ENCODE measurements around the gene PACC1.
"Not testable (repeated sequence)": the region's sequence is repeated elsewhere in the genome, so short reads cannot be mapped to it uniquely, and the experiment has no call there.

Gene PACC1

DNA sequence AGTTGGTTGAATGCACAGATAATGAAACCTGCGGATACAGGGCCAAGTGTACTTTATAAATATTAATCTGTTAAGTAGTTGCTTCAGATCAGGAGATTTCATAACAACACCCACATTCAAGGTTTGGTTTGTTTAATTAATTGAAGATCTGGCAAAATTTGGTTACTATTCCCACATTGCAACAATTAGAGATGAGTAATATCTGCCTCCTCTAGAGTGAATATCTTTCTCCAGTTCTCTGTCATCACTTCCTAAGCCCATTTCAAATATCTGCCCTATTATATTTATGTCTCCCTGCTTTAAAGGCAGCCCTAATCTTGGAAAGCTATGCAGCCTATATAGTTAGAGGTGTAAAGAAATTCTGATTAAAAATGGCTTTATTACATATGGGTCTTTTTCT, 68.1 kb downstream of the PACC1 start:
- no peaks in the 10 kb centered on the region for H3K9me3 ChIP-seq (ENCODE audit: control insufficient read depth, low read length)
- H3K4me3 ChIP-seq (ENCODE audit: insufficient read depth, low read depth, low read length, poor library complexity, severe bottlenecking) = no peak overlapping the region
- H3K36me3 ChIP-seq (ENCODE audit: control insufficient read depth, insufficient read depth, low read length) = peaks cover 58% of the 10 kb centered on the region
- H3K27me3 ChIP-seq (replicated peaks; ENCODE audit: control insufficient read depth, insufficient read depth, low read length, poor library complexity, severe bottlenecking) = no peaks in the 10 kb centered on the region
- no peak for DNase-seq
- peaks cover 3% of the 10 kb centered on the region for H3K4me1 ChIP-seq (ENCODE audit: control insufficient read depth, insufficient read depth, low read length, poor library complexity, severe bottlenecking)
- no peak overlapping the region for H3K27ac ChIP-seq (ENCODE audit: insufficient read depth, low read length, poor library complexity, severe bottlenecking)

DNA sequence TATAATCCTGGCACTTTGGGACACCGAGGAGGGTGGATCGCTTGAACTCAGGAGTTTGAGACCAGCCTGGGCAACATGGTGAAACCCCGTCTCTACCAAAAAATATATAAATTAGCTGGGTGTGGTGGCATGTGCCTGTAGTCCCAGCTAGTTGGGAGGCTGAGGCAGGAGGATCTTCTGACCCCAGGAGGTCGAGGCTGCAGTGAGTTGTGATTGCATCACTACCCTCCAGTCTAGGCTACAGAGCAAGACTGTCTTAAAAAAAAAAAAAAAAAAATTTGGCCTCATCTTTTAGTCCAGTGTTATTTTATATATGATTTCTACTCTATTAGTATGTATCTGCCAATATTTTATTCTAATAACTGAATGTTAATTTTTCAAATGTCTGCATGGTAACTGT, 69.8 kb downstream of the PACC1 start:
- Histone ChIP-seq H3K36me3 (ENCODE audit: control insufficient read depth, insufficient read depth, low read length) (peaks cover 53% of the 10 kb centered on the region), H3K9me3 (ENCODE audit: control insufficient read depth, low read length) (no peaks in the 10 kb centered on the region), H3K4me3 (ENCODE audit: insufficient read depth, low read depth, low read length, poor library complexity, severe bottlenecking) (no peak overlapping the region), H3K27ac (ENCODE audit: insufficient read depth, low read length, poor library complexity, severe bottlenecking) (no peak overlapping the region), H3K4me1 (ENCODE audit: control insufficient read depth, insufficient read depth, low read length, poor library complexity, severe bottlenecking) (peaks cover 3% of the 10 kb centered on the region), H3K27me3 (replicated peaks; ENCODE audit: control insufficient read depth, insufficient read depth, low read length, poor library complexity, severe bottlenecking) (no peaks in the 10 kb centered on the region)
- no peak for DNase-seq

DNA sequence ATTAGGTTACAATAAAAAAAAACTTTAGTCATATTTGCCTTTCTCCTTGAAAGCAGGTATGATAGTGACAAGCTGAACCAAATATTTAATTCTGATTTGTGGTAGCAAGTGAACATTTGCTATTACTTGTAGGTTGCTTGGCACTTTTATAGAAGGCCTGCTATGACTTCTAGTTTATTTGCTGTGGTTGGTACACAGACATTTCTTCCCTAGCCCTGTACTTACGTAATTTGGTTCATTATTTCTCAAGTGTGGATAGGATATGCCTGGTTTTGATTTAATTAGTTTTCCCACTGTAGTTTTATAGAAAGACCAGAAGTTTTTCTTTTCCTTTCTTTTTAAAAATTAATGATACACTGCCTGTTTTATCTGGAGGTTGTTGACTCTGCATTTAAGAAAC, 73.6 kb downstream of the PACC1 start:
- H3K4me3 ChIP-seq (ENCODE audit: insufficient read depth, low read depth, low read length, poor library complexity, severe bottlenecking) = no peak overlapping the region
- H3K4me1 ChIP-seq (ENCODE audit: control insufficient read depth, insufficient read depth, low read length, poor library complexity, severe bottlenecking) = peaks cover 3% of the 10 kb centered on the region
- no peaks in the 10 kb centered on the region for H3K9me3 ChIP-seq (ENCODE audit: control insufficient read depth, low read length)
- H3K36me3 ChIP-seq (ENCODE audit: control insufficient read depth, insufficient read depth, low read length) = peaks cover 27% of the 10 kb centered on the region
- H3K27ac ChIP-seq (ENCODE audit: insufficient read depth, low read length, poor library complexity, severe bottlenecking) = no peak overlapping the region
- no peak for DNase-seq
- H3K27me3 ChIP-seq (replicated peaks; ENCODE audit: control insufficient read depth, insufficient read depth, low read length, poor library complexity, severe bottlenecking) = no peaks in the 10 kb centered on the region

DNA sequence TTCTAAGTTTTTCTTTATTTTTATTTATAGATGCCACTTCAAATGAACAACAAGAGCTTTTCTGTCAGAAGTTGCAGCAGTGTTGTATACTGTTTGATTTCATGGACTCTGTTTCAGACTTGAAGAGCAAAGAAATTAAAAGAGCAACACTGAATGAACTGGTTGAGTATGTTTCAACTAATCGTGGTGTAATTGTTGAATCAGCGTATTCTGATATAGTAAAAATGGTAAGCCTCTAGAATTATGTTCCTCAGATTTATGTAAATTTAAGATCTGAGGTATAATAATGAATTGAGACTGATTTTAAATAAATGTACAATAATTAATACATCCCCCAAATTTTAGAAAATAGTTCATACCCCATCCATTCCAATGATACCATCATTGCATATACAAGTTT, 85.6 kb downstream of the PACC1 start:
- Histone ChIP-seq H3K27me3 (replicated peaks; ENCODE audit: control insufficient read depth, insufficient read depth, low read length, poor library complexity, severe bottlenecking) (no peaks in the 10 kb centered on the region), H3K4me1 (ENCODE audit: control insufficient read depth, insufficient read depth, low read length, poor library complexity, severe bottlenecking) (peaks cover 3% of the 10 kb centered on the region), H3K27ac (ENCODE audit: insufficient read depth, low read length, poor library complexity, severe bottlenecking) (no peak overlapping the region), H3K4me3 (ENCODE audit: insufficient read depth, low read depth, low read length, poor library complexity, severe bottlenecking) (no peak overlapping the region), H3K9me3 (ENCODE audit: control insufficient read depth, low read length) (no peaks in the 10 kb centered on the region), H3K36me3 (ENCODE audit: control insufficient read depth, insufficient read depth, low read length) (peaks cover 33% of the 10 kb centered on the region)
- DNase-seq = no peak

DNA sequence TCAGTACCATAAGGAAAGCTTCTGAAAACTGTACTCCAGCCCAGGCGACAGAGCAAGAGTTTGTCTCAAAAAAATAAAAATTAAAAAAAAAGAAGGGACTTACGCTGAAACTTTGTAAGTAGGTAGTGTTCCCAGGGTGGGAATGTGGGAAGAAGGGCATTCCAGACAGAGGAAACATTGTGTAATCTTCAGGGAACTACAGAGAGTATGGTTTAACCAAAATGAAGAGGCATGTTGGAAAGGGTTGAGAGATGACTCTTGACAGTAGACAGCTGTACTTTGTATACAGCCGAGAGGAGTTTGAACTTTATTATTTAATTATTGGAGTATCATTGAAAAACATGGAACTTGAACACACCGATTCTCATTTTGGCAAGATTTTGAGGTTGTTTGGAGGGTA, 86.4 kb downstream of the PACC1 start:
- H3K4me1 ChIP-seq (ENCODE audit: control insufficient read depth, insufficient read depth, low read length, poor library complexity, severe bottlenecking) = peaks cover 3% of the 10 kb centered on the region
- no peaks in the 10 kb centered on the region for H3K9me3 ChIP-seq (ENCODE audit: control insufficient read depth, low read length)
- H3K27ac ChIP-seq (ENCODE audit: insufficient read depth, low read length, poor library complexity, severe bottlenecking) = no peak overlapping the region
- H3K4me3 ChIP-seq (ENCODE audit: insufficient read depth, low read depth, low read length, poor library complexity, severe bottlenecking) = no peak overlapping the region
- H3K27me3 ChIP-seq (replicated peaks; ENCODE audit: control insufficient read depth, insufficient read depth, low read length, poor library complexity, severe bottlenecking) = no peaks in the 10 kb centered on the region
- no peak for DNase-seq
- H3K36me3 ChIP-seq (ENCODE audit: control insufficient read depth, insufficient read depth, low read length) = peaks cover 24% of the 10 kb centered on the region

DNA sequence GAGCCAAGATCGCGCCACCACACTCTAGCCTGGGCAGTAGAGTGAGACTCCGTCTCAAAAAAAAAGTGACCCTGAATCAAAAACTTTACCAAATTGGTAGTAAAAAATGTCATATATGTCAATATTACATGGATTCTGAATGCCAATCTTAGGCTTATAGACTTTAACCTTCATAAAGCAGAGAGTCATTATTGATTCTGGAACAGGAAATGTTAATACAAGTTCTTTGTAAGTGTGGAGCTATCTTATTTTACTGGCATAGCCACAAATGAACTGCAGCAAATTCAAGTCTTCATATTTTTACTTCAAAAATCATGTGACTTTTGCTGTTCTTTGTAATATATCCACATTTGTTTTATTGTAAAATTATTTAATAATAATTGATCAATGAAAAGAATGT, 88.1 kb downstream of the PACC1 start:
- DNase-seq = no peak
- Histone ChIP-seq H3K27me3 (replicated peaks; ENCODE audit: control insufficient read depth, insufficient read depth, low read length, poor library complexity, severe bottlenecking) (no peaks in the 10 kb centered on the region), H3K4me3 (ENCODE audit: insufficient read depth, low read depth, low read length, poor library complexity, severe bottlenecking) (no peak overlapping the region), H3K4me1 (ENCODE audit: control insufficient read depth, insufficient read depth, low read length, poor library complexity, severe bottlenecking) (peaks cover 3% of the 10 kb centered on the region), H3K36me3 (ENCODE audit: control insufficient read depth, insufficient read depth, low read length) (peaks cover 9% of the 10 kb centered on the region), H3K9me3 (ENCODE audit: control insufficient read depth, low read length) (no peaks in the 10 kb centered on the region), H3K27ac (ENCODE audit: insufficient read depth, low read length, poor library complexity, severe bottlenecking) (no peak overlapping the region)

DNA sequence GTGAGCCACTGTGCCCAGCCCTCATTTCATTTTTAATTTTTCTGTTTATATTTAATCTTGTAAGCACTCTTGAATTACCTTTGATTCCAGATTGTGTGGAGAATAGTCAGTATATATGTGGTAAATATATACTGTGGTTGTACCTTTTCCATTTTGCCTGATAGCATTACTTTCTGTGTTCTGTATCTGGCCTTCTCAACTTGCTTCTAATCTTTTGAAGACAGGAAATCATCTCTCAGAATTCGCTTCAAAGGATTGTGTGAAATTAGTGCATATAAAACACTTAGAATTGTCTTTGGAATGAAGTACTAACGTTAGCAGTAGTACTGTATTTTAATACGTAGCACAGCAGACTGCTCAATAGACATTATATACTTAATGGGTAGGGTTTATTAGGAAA, 91.6 kb downstream of the PACC1 start:
- DNase-seq = no peak
- Histone ChIP-seq H3K36me3 (ENCODE audit: control insufficient read depth, insufficient read depth, low read length) (no peaks in the 10 kb centered on the region), H3K9me3 (ENCODE audit: control insufficient read depth, low read length) (no peaks in the 10 kb centered on the region), H3K27me3 (replicated peaks; ENCODE audit: control insufficient read depth, insufficient read depth, low read length, poor library complexity, severe bottlenecking) (no peaks in the 10 kb centered on the region), H3K4me3 (ENCODE audit: insufficient read depth, low read depth, low read length, poor library complexity, severe bottlenecking) (no peak overlapping the region), H3K4me1 (ENCODE audit: control insufficient read depth, insufficient read depth, low read length, poor library complexity, severe bottlenecking) (peaks cover 3% of the 10 kb centered on the region), H3K27ac (ENCODE audit: insufficient read depth, low read length, poor library complexity, severe bottlenecking) (no peak overlapping the region)

DNA sequence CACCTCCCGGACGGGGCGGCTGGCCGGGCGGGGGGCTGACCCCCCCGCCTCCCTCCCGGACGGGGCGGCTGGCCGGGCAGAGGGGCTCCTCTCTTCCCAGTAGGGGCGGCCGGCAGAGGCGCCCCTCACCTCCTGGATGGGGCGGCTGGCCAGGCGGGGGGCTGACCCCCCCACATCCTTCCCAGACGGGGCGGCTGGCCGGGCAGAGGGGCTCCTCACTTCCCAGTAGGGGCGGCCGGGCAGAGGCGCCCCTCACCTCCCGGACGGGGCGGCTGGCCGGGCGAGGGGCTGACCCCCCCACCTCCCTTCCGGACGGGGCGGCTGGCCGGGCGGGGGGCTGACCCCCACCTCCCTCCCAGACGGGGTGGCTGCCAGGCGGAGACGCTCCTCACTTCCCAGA, 93.7 kb downstream of the PACC1 start:
- not testable (repeated sequence) for H3K9me3 ChIP-seq (ENCODE audit: control insufficient read depth, low read length); H3K27ac ChIP-seq (ENCODE audit: insufficient read depth, low read length, poor library complexity, severe bottlenecking); H3K27me3 ChIP-seq (replicated peaks; ENCODE audit: control insufficient read depth, insufficient read depth, low read length, poor library complexity, severe bottlenecking); H3K4me1 ChIP-seq (ENCODE audit: control insufficient read depth, insufficient read depth, low read length, poor library complexity, severe bottlenecking); DNase-seq; H3K4me3 ChIP-seq (ENCODE audit: insufficient read depth, low read depth, low read length, poor library complexity, severe bottlenecking); H3K36me3 ChIP-seq (ENCODE audit: control insufficient read depth, insufficient read depth, low read length)

DNA sequence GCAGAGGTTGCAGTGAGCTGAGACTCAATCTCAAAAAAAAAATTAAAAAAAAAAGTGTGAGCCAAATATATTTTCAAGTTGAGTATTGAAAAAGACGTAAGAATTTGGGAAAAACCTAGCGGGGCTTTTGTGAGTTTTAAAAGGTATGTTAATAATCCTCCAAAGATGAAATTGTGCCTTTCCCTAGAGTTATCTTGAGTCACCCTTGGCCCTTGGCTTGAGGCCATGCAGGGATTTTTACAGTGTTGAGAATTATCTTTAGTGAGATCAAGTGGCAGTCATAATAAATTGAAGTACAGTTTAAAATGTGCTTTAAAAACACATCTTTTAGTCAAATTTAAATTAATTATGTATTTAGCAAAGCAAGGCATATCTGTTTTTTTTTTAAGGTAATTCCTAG, 96.8 kb downstream of the PACC1 start:
- no peaks in the 10 kb centered on the region for H3K4me1 ChIP-seq (ENCODE audit: control insufficient read depth, insufficient read depth, low read length, poor library complexity, severe bottlenecking)
- H3K36me3 ChIP-seq (ENCODE audit: control insufficient read depth, insufficient read depth, low read length) = no peaks in the 10 kb centered on the region
- no peak overlapping the region for H3K4me3 ChIP-seq (ENCODE audit: insufficient read depth, low read depth, low read length, poor library complexity, severe bottlenecking)
- no peaks in the 10 kb centered on the region for H3K27me3 ChIP-seq (replicated peaks; ENCODE audit: control insufficient read depth, insufficient read depth, low read length, poor library complexity, severe bottlenecking)
- no peak for DNase-seq
- no peak overlapping the region for H3K27ac ChIP-seq (ENCODE audit: insufficient read depth, low read length, poor library complexity, severe bottlenecking)
- no peaks in the 10 kb centered on the region for H3K9me3 ChIP-seq (ENCODE audit: control insufficient read depth, low read length)

DNA sequence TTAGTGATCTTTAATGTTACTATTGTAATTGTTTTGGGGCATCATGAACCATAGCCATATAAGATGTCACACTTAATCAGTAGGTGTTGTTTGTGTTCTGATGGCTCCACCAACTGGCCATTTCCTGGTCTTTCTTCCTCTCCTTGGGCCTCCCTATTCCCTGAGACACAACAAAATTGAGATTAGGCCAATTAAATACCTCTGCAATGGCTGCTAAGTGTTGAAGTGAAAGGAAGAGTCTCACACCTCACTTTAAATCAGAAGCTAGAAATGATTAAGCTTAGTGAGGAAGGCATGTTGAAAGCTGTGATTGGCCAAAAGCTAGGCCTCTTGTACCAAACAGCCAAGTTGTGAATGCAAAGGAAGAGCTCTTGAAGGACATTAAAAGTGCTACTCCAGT, 98.8 kb downstream of the PACC1 start:
- DNase-seq = no peak
- Histone ChIP-seq H3K27ac (ENCODE audit: insufficient read depth, low read length, poor library complexity, severe bottlenecking) (no peak overlapping the region), H3K4me3 (ENCODE audit: insufficient read depth, low read depth, low read length, poor library complexity, severe bottlenecking) (no peak overlapping the region), H3K4me1 (ENCODE audit: control insufficient read depth, insufficient read depth, low read length, poor library complexity, severe bottlenecking) (no peaks in the 10 kb centered on the region), H3K36me3 (ENCODE audit: control insufficient read depth, insufficient read depth, low read length) (no peaks in the 10 kb centered on the region), H3K9me3 (ENCODE audit: control insufficient read depth, low read length) (peaks cover 3% of the 10 kb centered on the region), H3K27me3 (replicated peaks; ENCODE audit: control insufficient read depth, insufficient read depth, low read length, poor library complexity, severe bottlenecking) (no peaks in the 10 kb centered on the region)

DNA sequence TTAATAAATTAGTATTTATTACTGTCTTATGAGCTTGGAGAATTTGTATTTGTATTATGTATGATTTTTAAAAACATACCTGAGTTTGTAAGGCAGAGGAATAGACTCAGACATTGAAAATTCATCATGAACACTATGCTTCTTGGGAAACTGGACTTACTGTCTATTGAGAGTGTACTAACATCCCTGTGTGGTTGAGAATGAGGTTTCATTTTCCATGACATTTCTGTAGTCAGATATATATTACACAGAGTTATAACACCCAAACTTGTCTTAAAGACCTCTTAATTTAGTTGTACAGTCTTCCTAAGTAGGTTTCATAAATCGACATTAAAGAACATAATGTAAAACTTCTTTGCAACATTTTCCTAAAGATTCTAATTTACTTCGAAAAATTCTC, 99.5 kb downstream of the PACC1 start:
- Histone ChIP-seq H3K36me3 (ENCODE audit: control insufficient read depth, insufficient read depth, low read length) (no peaks in the 10 kb centered on the region), H3K27ac (ENCODE audit: insufficient read depth, low read length, poor library complexity, severe bottlenecking) (no peak overlapping the region), H3K27me3 (replicated peaks; ENCODE audit: control insufficient read depth, insufficient read depth, low read length, poor library complexity, severe bottlenecking) (no peaks in the 10 kb centered on the region), H3K4me1 (ENCODE audit: control insufficient read depth, insufficient read depth, low read length, poor library complexity, severe bottlenecking) (no peaks in the 10 kb centered on the region), H3K9me3 (ENCODE audit: control insufficient read depth, low read length) (peaks cover 3% of the 10 kb centered on the region), H3K4me3 (ENCODE audit: insufficient read depth, low read depth, low read length, poor library complexity, severe bottlenecking) (no peak overlapping the region)
- no peak for DNase-seq
